ENCODE data around the gene DNAI7. TPM values are rescaled to one million over a fixed set of nuclear protein-coding genes. Genes with fewer than 3 reads are reported as not detected.

DNAI7 gene
- total RNA-seq, 2 donors from 2014 or later, result 1.5 to 3.8 TPM

- H3K4me3 ChIP-seq, result no peak overlapping the region
- intact Hi-C loops (cut with DNase I), result loop anchor here (10.0 kb wide), 1 partner anchor 47 kb away; the partner anchor contains the start of genes DNAI7 and ETFRF1
- no peak for TF ChIP-seq POLR2A (IDR thresholded peaks at IDR 0.05)
- TF ChIP-seq POLR2AphosphoS5 (IDR thresholded peaks at IDR 0.05), result no peak
- TF ChIP-seq CTCF (IDR thresholded peaks at IDR 0.05), result peak; percentile 39 to 68 (median 61)
- H3K9me3 ChIP-seq, result no peaks in the 10 kb centered on the region
- no peaks in the 10 kb centered on the region for H3K27me3 ChIP-seq (replicated peaks; ENCODE audit: insufficient read depth)
- WGBS, result 44% methylated on average over 6 of the region's 6 CpGs
- DNase-seq (ENCODE audit: low spot score), result no peak
- no peak overlapping the region for H3K27ac ChIP-seq
- H3K4me1 ChIP-seq (replicated peaks), result no peaks in the 10 kb centered on the region
- no peaks in the 10 kb centered on the region for H3K36me3 ChIP-seq
Measured at GRCh38 chr12:25241167-25242020, 46.4 kb upstream of the DNAI7 start.

- DNase-seq (ENCODE audit: low spot score), result no peak
- no peak overlapping the region for H3K4me3 ChIP-seq
- no peak overlapping the region for H3K27ac ChIP-seq
- H3K36me3 ChIP-seq, result no peaks in the 10 kb centered on the region
- H3K27me3 ChIP-seq (replicated peaks; ENCODE audit: insufficient read depth), result no peaks in the 10 kb centered on the region
- no peak for TF ChIP-seq POLR2A (IDR thresholded peaks at IDR 0.05)
- no peak for TF ChIP-seq CTCF (IDR thresholded peaks at IDR 0.05)
- no peak for TF ChIP-seq POLR2AphosphoS5 (IDR thresholded peaks at IDR 0.05)
- no peaks in the 10 kb centered on the region for H3K9me3 ChIP-seq
- intact Hi-C loops (cut with DNase I), result no loop called here
- WGBS, result 92% methylated on average over 4 of the region's 4 CpGs
- H3K4me1 ChIP-seq (replicated peaks), result no peaks in the 10 kb centered on the region
Measured at GRCh38 chr12:25236626-25237025, 41.7 kb upstream of the DNAI7 start.

- Histone ChIP-seq H3K4me3 (no peak overlapping the region), H3K27ac (no peak overlapping the region), H3K9me3 (no peaks in the 10 kb centered on the region), H3K27me3 (replicated peaks; ENCODE audit: insufficient read depth) (no peaks in the 10 kb centered on the region), H3K36me3 (no peaks in the 10 kb centered on the region), H3K4me1 (replicated peaks) (no peaks in the 10 kb centered on the region)
- intact Hi-C loops (cut with DNase I), result no loop called here
- WGBS, result 75% methylated on average over 1 of the region's 1 CpG
- TF ChIP-seq CTCF (IDR thresholded peaks at IDR 0.05), result no peak
- no peak for TF ChIP-seq POLR2AphosphoS5 (IDR thresholded peaks at IDR 0.05)
- no peak for TF ChIP-seq POLR2A (IDR thresholded peaks at IDR 0.05)
- DNase-seq (ENCODE audit: low spot score), result no peak
Measured at GRCh38 chr12:25236190-25236589, 41.2 kb upstream of the DNAI7 start.

- Histone ChIP-seq H3K4me1 (replicated peaks) (no peaks in the 10 kb centered on the region), H3K4me3 (no peak overlapping the region), H3K27ac (no peak overlapping the region), H3K36me3 (no peaks in the 10 kb centered on the region), H3K9me3 (no peaks in the 10 kb centered on the region), H3K27me3 (replicated peaks; ENCODE audit: insufficient read depth) (no peaks in the 10 kb centered on the region)
- TF ChIP-seq POLR2A (IDR thresholded peaks at IDR 0.05) (no peak), CTCF (IDR thresholded peaks at IDR 0.05) (no peak), POLR2AphosphoS5 (IDR thresholded peaks at IDR 0.05) (no peak)
- WGBS, result 95% methylated on average over 1 of the region's 1 CpG
- DNase-seq (ENCODE audit: low spot score), result no peak
- intact Hi-C loops (cut with DNase I), result no loop called here
Measured at GRCh38 chr12:25213338-25213737, 18.4 kb upstream of the DNAI7 start.

GRCh38 chr12:25208554-25208953, 13.6 kb upstream of the DNAI7 start:
- no peak for DNase-seq (ENCODE audit: low spot score)

More at GRCh38 chr12:25208554-25208953, 13.6 kb upstream of the DNAI7 start:
- no peak for TF ChIP-seq POLR2AphosphoS5 (IDR thresholded peaks at IDR 0.05)
- TF ChIP-seq CTCF (IDR thresholded peaks at IDR 0.05), result no peak
- TF ChIP-seq POLR2A (IDR thresholded peaks at IDR 0.05), result no peak
- Histone ChIP-seq H3K27me3 (replicated peaks; ENCODE audit: insufficient read depth) (no peaks in the 10 kb centered on the region), H3K4me1 (replicated peaks) (no peaks in the 10 kb centered on the region), H3K27ac (no peak overlapping the region), H3K4me3 (no peak overlapping the region), H3K9me3 (no peaks in the 10 kb centered on the region), H3K36me3 (no peaks in the 10 kb centered on the region)
- intact Hi-C loops (cut with DNase I), result no loop called here
- 75% methylated on average over 1 of the region's 1 CpG for WGBS

Measured in prostate gland (tissue), 2 donors.